Neural cell (in vitro differentiated cells): ENCODE results near the gene PTCD1. TPM values are rescaled to one million over a fixed set of nuclear protein-coding genes. Genes with fewer than 3 reads are reported as not detected.

Source experiments
- H2AFZ ChIP-seq: fragments of 200-600, 300-800 bp; sonication (generic), shearing (Covaris generic); 2 replicates; pipeline ENCODE4 v1.6.0; 2014; ENCODE audit warnings: low read depth, mild to moderate bottlenecking, antibody characterized with exemption, low read length, moderate library complexity
- H3F3A ChIP-seq: fragments of 200-600 bp; shearing (Covaris generic); 2 replicates; pipeline ENCODE4 v1.6.1; 2016; ENCODE audit warnings: mild to moderate bottlenecking, moderate library complexity, mixed read lengths, antibody characterized with exemption, low read length; ENCODE audit not compliant: insufficient read depth, poor library complexity, severe bottlenecking
- H3K27ac ChIP-seq: fragments of 200-600, 300-800 bp; sonication (generic), shearing (Covaris generic); 2 replicates; pipeline ENCODE4 v1.5.1; 2014; ENCODE audit warnings: mild to moderate bottlenecking, low read length, moderate library complexity
- H3K27me3 ChIP-seq: fragments of 300-800, 200-600 bp; sonication (generic), shearing (Covaris generic); 2 replicates; pipeline ENCODE4 v1.6.0; 2014; ENCODE audit warnings: mild to moderate bottlenecking, low read depth, low read length, moderate library complexity; ENCODE audit not compliant: insufficient read depth
- H3K36me3 ChIP-seq: fragments of 300-800, 200-600 bp; sonication (generic), shearing (Covaris generic); 2 replicates; pipeline ENCODE4 v1.5.1; 2014; ENCODE audit warnings: mild to moderate bottlenecking, antibody characterized with exemption, low read length, moderate library complexity; ENCODE audit not compliant: insufficient read depth
- H3K4me2 ChIP-seq: fragments of 300-800, 200-600 bp; sonication (generic), shearing (Covaris generic); 2 replicates; pipeline ENCODE4 v1.6.0; 2014; ENCODE audit warnings: mild to moderate bottlenecking, low read length
- H3K4me3 ChIP-seq: fragments of 300-800, 200-600 bp; sonication (generic), shearing (Covaris generic); 2 replicates; pipeline ENCODE4 v1.5.1; 2014; ENCODE audit warnings: mild to moderate bottlenecking, low read length, moderate library complexity
- H3K79me2 ChIP-seq: fragments of 200-600 bp; shearing (Covaris generic); replicated peaks from 2 replicates; pipeline ENCODE4 v1.6.0; 2014; ENCODE audit warnings: mild to moderate bottlenecking, low read length, moderate library complexity; ENCODE audit not compliant: insufficient read depth
- H3K9ac ChIP-seq: fragments of 300-800, 200-600 bp; sonication (generic), shearing (Covaris generic); 2 replicates; pipeline ENCODE4 v1.6.1; 2016; ENCODE audit warnings: mild to moderate bottlenecking, low read length, mixed read lengths
- H3K9me2 ChIP-seq: fragments of 200-600 bp; shearing (Covaris generic); 2 replicates; pipeline ENCODE4 v1.6.1; 2016; ENCODE audit warnings: mild to moderate bottlenecking, low read length, mixed read lengths; ENCODE audit not compliant: insufficient read depth
- H3K9me3 ChIP-seq: fragments of 200-600, 300-800 bp; sonication (generic), shearing (Covaris generic); 2 replicates; pipeline ENCODE4 v1.6.1; 2016; ENCODE audit warnings: mild to moderate bottlenecking, mixed run types, low read length, moderate library complexity, mixed read lengths
- H4K20me1 ChIP-seq: fragments of 200-600 bp; shearing (Covaris generic); 2 replicates; pipeline ENCODE4 v1.6.1; 2016; ENCODE audit warnings: mild to moderate bottlenecking, mixed run types; ENCODE audit not compliant: insufficient read depth
- EP300 ChIP-seq: fragments of 450-650 bp; conservative IDR thresholded peaks from 2 replicates; pipeline ENCODE4 v1.6.1; 2014; ENCODE audit warnings: antibody characterized with exemption, mild to moderate bottlenecking, moderate library complexity; ENCODE audit not compliant: poor library complexity, severe bottlenecking
- EZH2 ChIP-seq: fragments of 200-600, 300-800 bp; shearing (Covaris generic), sonication (generic); IDR thresholded peaks from 2 replicates; pipeline ENCODE4 v1.6.1; 2014; ENCODE audit warnings: antibody characterized with exemption, low read length, borderline replicate concordance, mild to moderate bottlenecking; ENCODE audit not compliant: insufficient read depth, poor library complexity, severe bottlenecking
- MXI1 ChIP-seq: fragments of 450-650 bp; conservative IDR thresholded peaks from 2 replicates; pipeline ENCODE4 v1.6.1; 2014; ENCODE audit warnings: antibody characterized with exemption, mild to moderate bottlenecking; ENCODE audit not compliant: poor library complexity, severe bottlenecking
- POLR2AphosphoS5 ChIP-seq: IDR thresholded peaks from 2 replicates; pipeline ENCODE4 v1.6.1; 2012
- RAD21 ChIP-seq: fragments of 450-650 bp; conservative IDR thresholded peaks from 2 replicates; pipeline ENCODE4 v1.6.1; 2014; ENCODE audit warnings: antibody characterized with exemption, mild to moderate bottlenecking, moderate library complexity
- SMC3 ChIP-seq: fragments of 450-650 bp; conservative IDR thresholded peaks from 2 replicates; pipeline ENCODE4 v1.6.1; 2014; ENCODE audit warnings: antibody characterized with exemption, mild to moderate bottlenecking, moderate library complexity; ENCODE audit not compliant: poor library complexity
- TAF1 ChIP-seq: IDR thresholded peaks from 2 replicates; pipeline ENCODE4 v1.6.1; 2012; ENCODE audit warnings: low read depth
- polyA plus RNA-seq: library from polyadenylated mRNA; depleted of rRNA; stranded (reverse); fragments of >200 nt; gene quantifications from 2 replicates; pipeline ENCODE4 v1.2.3, GENCODE V29; 2014
- TF ChIP-seq, protein P1 (sequence below): IDR thresholded peaks from 2 replicates; pipeline ENCODE4 v1.6.1; 2012; ENCODE audit warnings: borderline replicate concordance
- TF ChIP-seq, protein P2 (sequence below): fragments of 450-650 bp; IDR thresholded peaks from 2 replicates; pipeline ENCODE4 v1.5.1; 2014; ENCODE audit warnings: antibody characterized with exemption, mild to moderate bottlenecking, moderate library complexity; ENCODE audit not compliant: poor library complexity, severe bottlenecking

The PTCD1 gene
- polyA plus RNA-seq, 1 donor from 2014 or later, result 4.0 TPM

DNA sequence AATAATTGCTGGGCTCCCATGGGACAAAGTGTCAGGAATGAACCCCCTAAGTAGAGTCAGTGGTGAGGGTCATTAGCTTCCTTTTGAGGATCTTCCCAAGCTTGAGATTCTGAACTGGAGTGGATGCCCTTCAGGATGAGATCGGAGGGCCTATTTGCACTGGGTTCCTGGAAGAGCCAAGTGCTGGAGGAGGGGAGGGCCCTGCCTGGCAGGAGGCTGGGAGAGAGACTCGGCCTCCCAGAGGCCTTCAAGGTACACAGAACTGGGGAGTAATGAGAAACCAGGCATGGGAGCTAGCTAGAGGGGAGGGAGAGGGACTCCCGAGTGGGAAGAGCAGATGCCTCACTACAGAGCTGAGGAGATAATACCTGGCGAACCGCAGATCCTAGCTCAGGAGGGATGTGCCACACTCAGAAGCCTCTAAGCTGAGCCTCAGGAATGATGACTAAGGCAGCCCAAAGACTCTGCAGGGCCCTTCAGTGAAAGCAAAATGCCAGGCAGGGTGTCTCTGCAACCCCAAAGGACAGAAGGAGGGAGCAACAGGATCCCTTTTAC is 39.6 kb downstream of the PTCD1 start:
- H3K9me2 ChIP-seq, result no peaks in the 10 kb centered on the region
- no peak overlapping the region for H3K4me2 ChIP-seq
- no peaks in the 10 kb centered on the region for H4K20me1 ChIP-seq
- H3K4me3 ChIP-seq, result no peak overlapping the region
- H3F3A ChIP-seq, result no peaks in the 10 kb centered on the region
- H3K36me3 ChIP-seq, result no peaks in the 10 kb centered on the region
- no peak for TF ChIP-seq SMC3
- no peak overlapping the region for H3K27ac ChIP-seq
- no peaks in the 10 kb centered on the region for H3K9me3 ChIP-seq
- H2AFZ ChIP-seq, result no peak overlapping the region
- H3K79me2 ChIP-seq, result no peaks in the 10 kb centered on the region
- H3K9ac ChIP-seq, result no peak overlapping the region
- no peaks in the 10 kb centered on the region for H3K27me3 ChIP-seq

DNA sequence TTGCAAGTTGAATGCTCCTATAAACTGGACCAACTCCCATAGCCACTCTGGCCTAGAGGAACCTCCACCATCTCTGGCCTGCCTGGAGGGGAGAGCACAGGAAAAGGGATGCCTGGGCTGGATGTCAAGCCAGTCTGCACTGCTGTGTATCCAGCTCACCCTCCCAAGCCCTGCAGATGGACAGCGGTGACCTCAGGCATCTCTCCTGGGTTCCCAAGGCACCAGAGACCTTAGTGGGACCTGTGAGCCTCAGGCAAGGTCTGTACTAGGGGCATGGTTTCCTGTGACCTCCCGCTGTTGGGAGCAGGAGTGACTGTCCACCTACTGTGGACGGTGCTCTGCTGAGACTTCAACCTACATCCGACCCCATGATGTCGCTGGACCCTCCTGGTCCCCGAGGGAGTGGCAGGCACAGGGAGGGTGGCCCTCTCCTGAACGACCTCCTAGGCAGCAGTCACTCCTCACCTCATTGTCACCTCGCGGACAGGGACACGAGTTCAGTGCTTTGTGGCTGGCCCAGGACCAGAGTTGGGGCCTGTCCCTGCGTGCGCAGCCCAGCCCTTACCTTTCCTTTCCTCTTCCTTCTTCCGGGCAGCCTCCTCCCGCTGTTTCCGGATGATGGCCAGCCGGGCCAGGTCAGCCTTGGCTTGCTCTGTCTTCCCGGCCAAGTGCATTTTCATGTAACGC is 41.2 kb downstream of the PTCD1 start:
- H3F3A ChIP-seq, result no peaks in the 10 kb centered on the region
- H3K4me2 ChIP-seq, result no peak overlapping the region
- H3K79me2 ChIP-seq, result no peaks in the 10 kb centered on the region
- no peaks in the 10 kb centered on the region for H3K27me3 ChIP-seq
- H3K4me3 ChIP-seq, result no peak overlapping the region
- H2AFZ ChIP-seq, result no peak overlapping the region
- TF ChIP-seq EP300 (no peak), POLR2AphosphoS5 (no peak), TAF1 (no peak)
- TF ChIP-seq, protein P1, sequence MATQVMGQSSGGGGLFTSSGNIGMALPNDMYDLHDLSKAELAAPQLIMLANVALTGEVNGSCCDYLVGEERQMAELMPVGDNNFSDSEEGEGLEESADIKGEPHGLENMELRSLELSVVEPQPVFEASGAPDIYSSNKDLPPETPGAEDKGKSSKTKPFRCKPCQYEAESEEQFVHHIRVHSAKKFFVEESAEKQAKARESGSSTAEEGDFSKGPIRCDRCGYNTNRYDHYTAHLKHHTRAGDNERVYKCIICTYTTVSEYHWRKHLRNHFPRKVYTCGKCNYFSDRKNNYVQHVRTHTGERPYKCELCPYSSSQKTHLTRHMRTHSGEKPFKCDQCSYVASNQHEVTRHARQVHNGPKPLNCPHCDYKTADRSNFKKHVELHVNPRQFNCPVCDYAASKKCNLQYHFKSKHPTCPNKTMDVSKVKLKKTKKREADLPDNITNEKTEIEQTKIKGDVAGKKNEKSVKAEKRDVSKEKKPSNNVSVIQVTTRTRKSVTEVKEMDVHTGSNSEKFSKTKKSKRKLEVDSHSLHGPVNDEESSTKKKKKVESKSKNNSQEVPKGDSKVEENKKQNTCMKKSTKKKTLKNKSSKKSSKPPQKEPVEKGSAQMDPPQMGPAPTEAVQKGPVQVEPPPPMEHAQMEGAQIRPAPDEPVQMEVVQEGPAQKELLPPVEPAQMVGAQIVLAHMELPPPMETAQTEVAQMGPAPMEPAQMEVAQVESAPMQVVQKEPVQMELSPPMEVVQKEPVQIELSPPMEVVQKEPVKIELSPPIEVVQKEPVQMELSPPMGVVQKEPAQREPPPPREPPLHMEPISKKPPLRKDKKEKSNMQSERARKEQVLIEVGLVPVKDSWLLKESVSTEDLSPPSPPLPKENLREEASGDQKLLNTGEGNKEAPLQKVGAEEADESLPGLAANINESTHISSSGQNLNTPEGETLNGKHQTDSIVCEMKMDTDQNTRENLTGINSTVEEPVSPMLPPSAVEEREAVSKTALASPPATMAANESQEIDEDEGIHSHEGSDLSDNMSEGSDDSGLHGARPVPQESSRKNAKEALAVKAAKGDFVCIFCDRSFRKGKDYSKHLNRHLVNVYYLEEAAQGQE, result no peak
- H3K9ac ChIP-seq, result no peak overlapping the region
- H3K36me3 ChIP-seq, result no peaks in the 10 kb centered on the region
- no peaks in the 10 kb centered on the region for H3K9me3 ChIP-seq
- no peaks in the 10 kb centered on the region for H3K9me2 ChIP-seq
- H4K20me1 ChIP-seq, result no peaks in the 10 kb centered on the region
- H3K27ac ChIP-seq, result no peak overlapping the region

DNA sequence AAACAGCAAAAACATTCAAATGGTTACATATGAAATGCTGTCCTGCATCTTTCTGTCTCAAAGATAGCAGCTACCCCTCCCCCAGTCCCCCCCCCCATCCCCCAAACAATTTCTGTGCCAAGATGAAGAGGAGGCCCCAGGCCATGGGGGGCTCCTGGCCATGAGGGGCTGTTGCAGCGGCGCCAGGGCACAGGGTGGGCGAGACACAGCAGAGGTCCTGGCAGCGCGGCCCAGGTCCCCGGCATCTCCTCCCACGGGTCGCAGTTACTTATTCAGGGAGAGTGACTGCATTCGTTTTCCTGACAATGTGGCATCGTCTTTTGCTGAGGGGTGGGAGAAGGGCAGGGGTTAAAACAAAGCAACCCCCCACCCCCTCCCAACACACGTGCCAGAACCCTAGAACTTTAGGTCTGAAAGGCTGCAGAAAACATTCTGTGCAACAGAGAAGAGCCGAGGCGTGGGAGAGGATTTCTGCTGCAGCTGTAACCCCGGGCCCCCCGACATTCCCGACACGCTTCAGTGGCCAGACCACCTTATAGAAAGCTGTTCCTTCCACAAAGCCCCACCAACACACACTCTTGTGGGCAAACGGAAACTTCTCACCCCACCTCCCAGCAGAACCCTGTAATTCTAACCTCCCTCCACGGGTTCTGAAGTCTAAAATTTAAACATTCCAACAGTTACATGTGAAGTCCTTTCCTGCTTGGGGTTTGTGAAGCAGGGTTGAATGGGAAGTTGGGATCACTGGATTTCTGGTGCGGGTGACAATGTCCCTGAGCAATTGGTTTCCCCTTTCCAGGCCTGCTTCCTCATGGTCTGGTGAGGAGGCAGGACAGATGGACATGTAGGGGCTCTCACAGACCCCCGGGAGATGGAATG is 41.9 kb downstream of the PTCD1 start:
- H4K20me1 ChIP-seq, result no peaks in the 10 kb centered on the region
- H3K9me3 ChIP-seq, result no peaks in the 10 kb centered on the region
- no peaks in the 10 kb centered on the region for H3K9me2 ChIP-seq
- H3K79me2 ChIP-seq, result no peaks in the 10 kb centered on the region
- no peaks in the 10 kb centered on the region for H3F3A ChIP-seq
- H3K4me2 ChIP-seq, result no peak overlapping the region
- no peak overlapping the region for H3K27ac ChIP-seq
- H3K36me3 ChIP-seq, result no peaks in the 10 kb centered on the region
- TF ChIP-seq, protein P1, result no peak
- TF ChIP-seq RAD21, result no peak
- no peak for TF ChIP-seq EZH2
- no peak for TF ChIP-seq MXI1
- no peak for TF ChIP-seq TAF1
- TF ChIP-seq, protein P2, sequence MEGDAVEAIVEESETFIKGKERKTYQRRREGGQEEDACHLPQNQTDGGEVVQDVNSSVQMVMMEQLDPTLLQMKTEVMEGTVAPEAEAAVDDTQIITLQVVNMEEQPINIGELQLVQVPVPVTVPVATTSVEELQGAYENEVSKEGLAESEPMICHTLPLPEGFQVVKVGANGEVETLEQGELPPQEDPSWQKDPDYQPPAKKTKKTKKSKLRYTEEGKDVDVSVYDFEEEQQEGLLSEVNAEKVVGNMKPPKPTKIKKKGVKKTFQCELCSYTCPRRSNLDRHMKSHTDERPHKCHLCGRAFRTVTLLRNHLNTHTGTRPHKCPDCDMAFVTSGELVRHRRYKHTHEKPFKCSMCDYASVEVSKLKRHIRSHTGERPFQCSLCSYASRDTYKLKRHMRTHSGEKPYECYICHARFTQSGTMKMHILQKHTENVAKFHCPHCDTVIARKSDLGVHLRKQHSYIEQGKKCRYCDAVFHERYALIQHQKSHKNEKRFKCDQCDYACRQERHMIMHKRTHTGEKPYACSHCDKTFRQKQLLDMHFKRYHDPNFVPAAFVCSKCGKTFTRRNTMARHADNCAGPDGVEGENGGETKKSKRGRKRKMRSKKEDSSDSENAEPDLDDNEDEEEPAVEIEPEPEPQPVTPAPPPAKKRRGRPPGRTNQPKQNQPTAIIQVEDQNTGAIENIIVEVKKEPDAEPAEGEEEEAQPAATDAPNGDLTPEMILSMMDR, result no peak
- no peak for TF ChIP-seq SMC3
- TF ChIP-seq EP300, result no peak
- no peak for TF ChIP-seq POLR2AphosphoS5
- H3K9ac ChIP-seq, result no peak overlapping the region
- no peaks in the 10 kb centered on the region for H3K27me3 ChIP-seq
- H3K4me3 ChIP-seq, result no peak overlapping the region
- H2AFZ ChIP-seq, result no peak overlapping the region
